Measurements from ENCODE around the gene RPS2. TPM values are rescaled to one million over a fixed set of nuclear protein-coding genes. Genes with fewer than 3 reads are reported as not detected.
A peak's percentile ranks its signal among the peaks of the same experiment; 100 is the strongest.

Gene RPS2
- total and polyA plus RNA-seq, 2 of the 8 experiments (the other 6 are each of a cell fraction or from before 2014, with no cell fraction given): 4,042 to 16,783 TPM

GRCh38 chr16:2001456-2002355 lies 37.1 kb upstream of the RPS2 start:
- ChIA-PET CTCF (ENCODE audit: partially characterized antibody) (interaction anchor here (0.6 to 2.8 kb wide), 3 partner anchors 10 to 69 kb away, joined by 3 to 6 read pairs (median 4); no protein-coding TSS in a partner anchor), POLR2A (ENCODE audit: partially characterized antibody) (interaction anchor here (0.6 to 2.1 kb wide), 3 partner anchors 50 to 153 kb away, joined by 3 to 5 read pairs (median 3); no protein-coding TSS in a partner anchor)
- no peak overlapping the region for H2BK20ac ChIP-seq (ENCODE audit: low read length)
- H3K4me1 ChIP-seq (replicated peaks in 1 of 4; ENCODE audit: control insufficient read depth in 3 of 4, insufficient read depth in 4 of 4, low read length in 3 of 4): peaks cover 0 to 19% (median 7%) of the 10 kb centered on the region in 4 experiments; a peak in 5 of 7 replicates
- no peak overlapping the region for H2BK15ac ChIP-seq (ENCODE audit: low read length)
- peaks cover 22 to 54% of the 10 kb centered on the region in 2 experiments for H4K20me1 ChIP-seq (replicated peaks in 1 of 2; ENCODE audit: control insufficient read depth in 1 of 2, insufficient read depth in 2 of 2, low read length in 2 of 2)
- no peak overlapping the region for H2AK5ac ChIP-seq (ENCODE audit: low read depth, low read length)
- 91% methylated on average over 47 of the region's 53 CpGs; no CpG with 5 or more reads in 1 of the 2 experiments for WGBS, 2 experiments (ENCODE audit: extremely low coverage in 1 of 2, insufficient coverage in 1 of 2, insufficient read length in 1 of 2, insufficient replicate concordance in 2 of 2, low coverage in 1 of 2, low lambda C conversion rate in 2 of 2, missing lambda C conversion rate in 1 of 2)
- no peak overlapping the region for H3K27ac ChIP-seq (ENCODE audit: low read depth, low read length)
- H3K23ac ChIP-seq (ENCODE audit: insufficient read length): no peak overlapping the region
- peak overlapping the region; percentile 44; the same call in 1 of the 2 replicates for H2BK5ac ChIP-seq (ENCODE audit: low read depth, low read length)
- H4K5ac ChIP-seq (ENCODE audit: insufficient read length, low read depth, low read length): no peak overlapping the region
- H3K79me1 ChIP-seq (ENCODE audit: low read depth, low read length): peaks cover 2% of the 10 kb centered on the region; the same call in 1 of the 2 replicates
- no peaks in the 10 kb centered on the region for H3K9me3 ChIP-seq (ENCODE audit: insufficient read depth in 2 of 2, low read depth in 1 of 2, low read length in 1 of 2)
- H3K79me2 ChIP-seq (ENCODE audit: control insufficient read depth in 1 of 2, insufficient read depth in 2 of 2, low read length in 2 of 2): peaks cover 0 to 25% of the 10 kb centered on the region in 2 experiments; a peak in 3 of 4 replicates
- no peak overlapping the region for H3K9ac ChIP-seq (replicated peaks in 1 of 4; ENCODE audit: extremely low read depth in 1 of 4, low read depth in 3 of 4, low read length in 3 of 4)
- no peak for FAIRE-seq
- no peak overlapping the region for H2BK120ac ChIP-seq (replicated peaks; ENCODE audit: low read depth, low read length)
- no peak overlapping the region for H2BK12ac ChIP-seq (ENCODE audit: low read depth, low read length)
- H4K91ac ChIP-seq (replicated peaks; ENCODE audit: insufficient read length, low read length): no peak overlapping the region
- DNase-seq (ENCODE audit: low read depth in 1 of 2, low spot score in 2 of 2): no peak
- H2AFZ ChIP-seq (ENCODE audit: low read length): no peak overlapping the region
- no peak overlapping the region for H3K4ac ChIP-seq (replicated peaks; ENCODE audit: insufficient read length, low read depth, low read length)
- H3K4me3 ChIP-seq (ENCODE audit: extremely low read depth in 1 of 4, insufficient read depth in 2 of 4, low read depth in 3 of 4, low read length in 4 of 4): no peak overlapping the region
- no peak overlapping the region for H3K56ac ChIP-seq (replicated peaks; ENCODE audit: insufficient read length, low read depth, low read length)
- H3K27me3 ChIP-seq (replicated peaks in 1 of 4; ENCODE audit: control insufficient read depth in 3 of 4, extremely low read depth in 1 of 4, insufficient read depth in 3 of 4, low read length in 3 of 4): no peaks in the 10 kb centered on the region
- H3K36me3 ChIP-seq (ENCODE audit: control insufficient read depth in 2 of 4, insufficient read depth in 4 of 4, low read length in 3 of 4): peaks cover 24 to 52% (median 42%) of the 10 kb centered on the region in 4 experiments
- H3K23me2 ChIP-seq (ENCODE audit: low read depth, low read length): no peaks in the 10 kb centered on the region
- H3K4me2 ChIP-seq (ENCODE audit: insufficient read depth in 1 of 2, low read depth in 2 of 2, low read length in 2 of 2): no peak overlapping the region
- H3K14ac ChIP-seq (ENCODE audit: insufficient read length): no peak overlapping the region
- no peak overlapping the region for H4K8ac ChIP-seq (ENCODE audit: extremely low read depth, insufficient read depth, low read length)
- H3K18ac ChIP-seq (ENCODE audit: extremely low read depth, low read length): no peak overlapping the region
- TF ChIP-seq ATF2 (IDR thresholded peaks at IDR 0.05; ENCODE audit: low read length): no peak
- no peak for TF ChIP-seq CBX8 (IDR thresholded peaks at IDR 0.05; ENCODE audit: borderline replicate concordance, low read depth, low read length)
- TF ChIP-seq HDAC6 (IDR thresholded peaks at IDR 0.05; ENCODE audit: low read depth, low read length): no peak
- TF ChIP-seq SIX5 (IDR thresholded peaks at IDR 0.05; ENCODE audit: low read depth, low read length): no peak
- TF ChIP-seq CTCF (IDR thresholded peaks at IDR 0.05; ENCODE audit: control extremely low read depth in 1 of 3, insufficient read depth in 1 of 3, low read depth in 1 of 3, low read length in 3 of 3): no peak
- no peak for TF ChIP-seq EZH2 (IDR thresholded peaks at IDR 0.05; ENCODE audit: low read depth, low read length, severe bottlenecking)

Data from H1 (cell line).